ENCODE data around the gene HJURP.

HJURP gene

DNA sequence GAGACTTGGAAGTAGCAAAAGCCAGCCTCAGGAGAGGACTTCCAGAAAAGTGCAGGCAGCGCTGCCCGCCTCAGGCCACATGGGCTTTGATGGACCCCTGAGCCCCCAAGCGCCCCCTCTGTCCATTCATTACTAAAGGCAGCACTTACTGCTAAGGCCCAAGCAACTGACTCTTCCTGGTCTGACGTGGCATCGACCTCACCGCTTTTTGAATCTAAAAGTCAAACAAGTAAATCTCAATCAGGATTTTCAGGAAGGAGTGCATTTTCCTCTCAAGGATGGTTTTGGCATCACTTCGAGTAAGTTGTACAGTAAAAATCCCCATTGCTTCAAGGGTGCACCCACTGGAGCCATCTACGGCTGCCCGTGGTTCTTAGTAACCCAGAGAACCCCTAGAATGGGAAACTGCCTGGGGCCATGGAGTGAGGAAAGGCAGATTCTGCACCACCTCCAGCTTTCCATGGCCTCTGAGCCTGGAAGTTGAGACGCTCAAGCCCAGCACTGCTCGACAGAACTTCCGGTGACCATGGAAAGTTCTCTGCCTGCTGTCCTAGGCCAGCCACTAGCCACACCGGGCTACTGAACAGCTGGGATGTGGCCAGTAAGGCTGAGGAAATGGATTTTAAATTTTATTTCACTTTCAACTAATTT lies 7.0 kb downstream of the HJURP start:
- no peak for DNase-seq (ENCODE audit: low spot score)

DNA sequence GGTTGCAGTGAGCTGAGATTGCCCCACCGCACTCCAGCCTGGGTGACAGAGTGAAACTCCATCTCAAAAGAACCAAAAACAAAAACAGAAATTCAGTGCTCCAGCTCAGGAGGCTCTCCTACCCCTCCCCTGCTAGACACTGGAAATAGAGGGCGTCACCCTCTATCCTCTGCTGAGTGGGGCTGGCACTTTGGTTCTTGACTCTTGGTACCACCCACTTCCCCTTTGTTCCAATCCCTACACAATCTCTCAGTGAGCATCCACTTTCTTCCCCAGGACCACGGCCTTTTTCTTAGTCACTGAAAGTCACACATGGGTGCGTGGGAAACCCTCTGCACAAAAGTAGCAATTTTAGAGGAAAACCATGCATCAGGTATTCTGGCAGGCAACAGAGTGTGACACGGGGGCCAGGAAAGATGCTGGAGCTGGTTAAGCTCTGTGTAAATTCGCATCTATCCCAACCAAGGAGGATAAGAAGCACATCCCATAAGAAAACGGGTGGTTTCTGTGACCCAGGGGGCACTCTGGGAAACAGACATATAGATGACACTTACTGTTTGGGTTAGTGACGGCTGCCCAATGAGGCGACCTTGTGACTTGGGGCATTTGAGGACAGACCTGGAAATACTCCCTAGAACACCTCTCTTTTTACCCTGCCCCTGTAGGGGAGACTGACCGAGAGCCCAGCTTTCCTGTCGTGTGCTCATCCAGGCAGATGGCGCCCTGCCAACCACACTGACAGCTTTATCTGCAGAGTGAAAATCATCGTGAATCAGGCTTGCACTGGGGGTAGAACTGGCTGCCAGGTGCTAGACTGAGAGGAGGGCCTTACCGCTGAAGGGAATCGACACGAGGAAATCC lies 7.7 kb downstream of the HJURP start:
- no peak for DNase-seq (ENCODE audit: low spot score)

DNA sequence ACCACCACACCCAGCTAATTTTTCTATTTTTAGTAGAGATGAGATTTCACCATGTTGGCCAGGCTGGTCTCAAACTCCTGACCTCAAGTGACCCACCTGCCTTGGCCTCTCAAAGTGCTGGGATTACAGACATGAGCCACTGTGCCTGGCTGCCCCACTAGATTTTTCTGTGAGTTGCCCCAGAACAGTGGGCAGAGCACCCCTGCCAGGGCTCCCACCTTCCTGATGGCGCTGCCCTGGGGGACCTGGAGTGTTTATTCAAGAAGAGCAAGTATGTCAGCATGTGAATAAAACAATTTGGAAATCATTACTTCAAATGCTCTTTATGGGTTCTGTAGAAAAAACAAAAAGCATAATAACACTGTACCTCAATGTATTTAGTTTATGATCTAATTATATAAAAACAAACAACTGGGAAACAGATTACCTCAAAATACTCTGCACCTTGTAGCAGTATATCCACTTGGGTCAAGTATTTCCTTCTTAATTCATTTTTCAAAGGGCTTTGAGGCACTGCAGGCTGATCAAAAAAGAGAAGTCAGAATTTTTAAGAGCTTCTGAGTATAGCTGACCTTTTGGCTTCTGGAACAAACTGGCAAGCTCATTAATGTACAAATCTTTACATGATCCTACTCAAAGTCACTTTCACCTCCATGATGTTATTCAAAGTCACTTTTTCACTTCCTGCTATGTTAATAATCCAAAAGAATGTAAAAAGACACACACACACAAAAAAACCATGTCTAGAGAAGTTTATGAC lies 8.9 kb downstream of the HJURP start:
- no peak for DNase-seq (ENCODE audit: low spot score)

DNA sequence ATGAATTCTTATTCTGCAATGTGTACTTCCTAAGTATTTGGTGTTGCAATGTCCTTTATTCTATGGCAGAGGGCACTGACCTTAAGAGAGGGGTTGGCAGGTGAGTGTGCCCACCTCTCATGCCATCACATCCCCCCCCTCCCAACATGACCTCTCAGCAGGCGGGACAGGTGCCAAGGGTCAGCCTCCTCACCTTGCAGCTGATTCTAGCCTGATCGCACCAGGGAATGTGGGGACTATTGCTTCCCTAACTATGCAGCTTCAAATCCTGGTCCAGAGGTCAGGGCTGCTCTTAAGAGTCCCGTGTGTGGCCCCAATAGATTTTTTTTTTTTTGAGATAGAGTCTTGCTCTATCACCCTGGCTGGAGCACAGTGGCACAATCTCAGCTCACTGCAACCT lies 9.5 kb downstream of the HJURP start:
- DNase-seq (ENCODE audit: low spot score) = no peak

DNA sequence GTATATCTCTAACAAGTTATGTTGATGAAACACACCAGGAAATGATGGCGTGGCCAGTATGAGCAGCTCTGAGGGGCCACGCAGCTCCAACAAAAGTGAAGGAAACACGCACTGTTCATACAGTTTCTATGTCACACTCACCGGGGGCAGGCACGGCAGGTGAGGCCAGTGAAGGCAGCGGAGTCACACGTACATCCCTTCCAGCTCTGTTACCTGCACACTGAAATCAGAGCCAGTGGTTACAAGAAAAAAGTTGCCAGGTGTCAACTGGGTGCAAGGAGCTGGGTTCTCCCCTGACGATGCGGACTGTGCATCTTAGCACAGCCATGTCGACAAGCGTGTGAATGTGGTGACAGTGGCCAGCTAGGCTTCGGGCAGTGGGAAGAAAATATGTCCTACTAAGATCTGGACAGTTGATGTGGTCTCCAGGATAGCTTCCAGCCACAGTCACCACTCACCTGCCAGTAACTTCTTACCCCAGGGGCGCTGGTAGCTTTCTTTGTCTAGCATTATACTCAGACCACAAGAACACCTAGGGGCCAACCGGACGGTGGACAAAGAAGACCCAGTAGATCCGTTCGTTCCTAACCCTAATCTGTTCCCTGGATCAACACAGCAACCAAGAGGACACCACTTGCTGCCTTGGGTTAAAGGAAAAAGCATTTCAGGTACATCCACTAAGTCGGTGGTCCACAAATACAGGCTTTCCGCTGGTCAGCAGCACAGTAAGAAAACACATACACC lies 10.1 kb downstream of the HJURP start:
- DNase-seq (ENCODE audit: low spot score) = no peak

DNA sequence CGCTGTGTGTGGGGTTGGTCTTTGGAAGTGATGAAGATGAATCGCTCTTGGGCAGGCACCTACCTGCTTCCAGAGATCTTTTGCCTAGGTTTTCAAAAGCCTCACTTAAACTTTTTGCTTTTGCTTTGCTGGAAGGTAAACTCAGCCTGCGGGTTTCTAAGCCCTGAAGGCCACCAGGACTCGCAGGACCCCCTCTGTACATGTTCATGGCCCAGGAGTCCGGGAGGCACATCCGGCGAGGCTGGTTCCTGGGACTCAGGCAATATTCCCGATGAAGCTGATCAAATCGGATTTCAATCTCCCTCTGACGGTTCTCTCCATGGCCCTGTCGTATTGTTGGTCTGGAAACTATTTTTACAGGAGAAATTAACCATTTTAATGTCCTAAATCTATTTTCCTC lies 13.2 kb downstream of the HJURP start:
- DNase-seq (ENCODE audit: low spot score) = no peak

DNA sequence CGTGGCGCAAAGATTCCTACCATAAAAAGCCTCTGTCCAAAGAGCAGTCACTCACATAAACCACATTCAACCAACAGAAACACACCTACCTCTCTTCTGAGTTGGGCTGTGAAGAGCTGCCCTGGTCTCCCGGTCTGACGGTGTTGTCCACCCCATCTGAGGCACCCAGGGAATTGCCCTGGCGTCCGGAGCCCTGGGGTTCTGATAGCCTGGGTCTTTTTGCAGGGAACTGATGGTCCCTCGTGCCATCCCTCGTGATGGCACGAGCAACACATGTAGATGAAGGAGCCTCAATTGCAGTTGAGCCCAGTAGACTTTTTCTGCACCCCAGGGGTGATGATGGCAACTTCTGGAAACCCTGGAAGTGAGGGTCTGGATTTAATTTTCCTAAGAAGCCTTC lies 13.8 kb downstream of the HJURP start:
- DNase-seq (ENCODE audit: low spot score) = no peak

DNA sequence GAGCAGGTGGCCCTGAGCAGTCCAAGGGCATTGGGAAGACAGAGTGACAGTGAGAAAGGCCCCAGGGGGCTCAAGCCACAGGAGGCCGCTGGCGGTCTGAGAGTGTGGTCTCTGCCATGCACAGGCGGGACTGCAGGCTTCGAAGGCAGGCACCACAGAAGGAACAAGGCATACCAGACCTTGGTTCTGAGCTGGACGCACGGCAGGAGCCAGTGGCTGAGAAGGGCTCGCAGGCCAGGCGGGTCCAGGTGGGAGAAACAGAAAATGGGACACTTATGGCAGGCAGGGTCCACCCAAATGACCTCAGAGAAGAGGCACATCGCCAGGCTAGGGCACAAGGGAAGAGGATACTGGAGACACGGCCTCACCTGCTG lies 14.9 kb downstream of the HJURP start:
- no peak for DNase-seq (ENCODE audit: low spot score)

DNA sequence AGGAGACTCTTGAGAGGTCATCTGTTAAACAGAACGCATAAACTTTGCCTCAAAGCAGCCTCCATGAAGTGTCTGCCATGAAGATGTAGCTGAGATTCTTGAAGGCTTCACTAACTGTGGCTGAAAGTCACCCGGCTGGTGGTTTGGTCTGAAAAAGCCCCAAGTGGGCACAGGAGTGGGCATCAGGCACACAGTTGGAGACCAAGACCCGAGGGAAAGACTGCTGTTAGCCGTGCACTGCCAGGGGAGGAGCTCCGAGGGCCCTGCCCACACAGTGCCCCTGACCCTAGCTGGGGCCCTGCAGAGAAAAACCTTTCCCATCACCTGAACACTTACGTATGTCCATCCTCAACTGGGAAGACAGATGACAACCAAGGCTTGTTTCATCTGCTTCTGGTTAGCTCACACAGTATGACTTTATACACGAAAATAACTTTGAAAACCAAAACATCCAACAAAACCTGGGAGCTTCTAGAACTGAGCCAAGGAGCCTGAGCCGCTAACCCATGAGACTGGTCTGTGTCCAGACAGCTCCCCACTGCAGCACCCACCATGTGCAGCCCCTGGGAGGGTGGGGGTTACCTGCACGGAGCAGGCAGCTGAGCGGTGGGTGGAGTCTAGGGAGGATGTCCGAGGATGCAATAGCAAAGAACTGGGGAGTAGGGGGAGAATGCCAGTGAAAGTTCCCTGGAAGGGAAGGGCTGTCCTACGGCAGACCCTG lies 15.4 kb downstream of the HJURP start:
- no peak for DNase-seq (ENCODE audit: low spot score)

DNA sequence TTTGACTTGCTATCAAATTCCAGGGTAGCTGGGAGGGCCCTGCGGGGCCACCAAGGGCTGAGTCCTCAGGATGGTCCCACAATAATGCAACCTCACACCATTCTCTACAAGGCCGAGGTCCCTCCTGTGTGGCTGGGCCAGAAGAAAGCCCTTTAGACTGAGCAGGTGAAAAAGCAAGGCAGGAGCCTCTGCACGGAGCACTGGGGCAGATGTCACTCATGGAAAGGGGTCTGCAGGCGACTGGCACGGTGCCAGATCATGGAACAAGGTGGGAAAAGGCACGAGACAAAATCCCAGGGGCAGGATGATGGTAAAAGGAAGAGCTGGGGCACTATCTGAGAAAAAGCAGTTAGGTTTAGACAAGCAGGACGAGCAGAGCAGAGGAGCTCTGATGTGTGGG lies 16.1 kb downstream of the HJURP start:
- DNase-seq (ENCODE audit: low spot score) = no peak

DNA sequence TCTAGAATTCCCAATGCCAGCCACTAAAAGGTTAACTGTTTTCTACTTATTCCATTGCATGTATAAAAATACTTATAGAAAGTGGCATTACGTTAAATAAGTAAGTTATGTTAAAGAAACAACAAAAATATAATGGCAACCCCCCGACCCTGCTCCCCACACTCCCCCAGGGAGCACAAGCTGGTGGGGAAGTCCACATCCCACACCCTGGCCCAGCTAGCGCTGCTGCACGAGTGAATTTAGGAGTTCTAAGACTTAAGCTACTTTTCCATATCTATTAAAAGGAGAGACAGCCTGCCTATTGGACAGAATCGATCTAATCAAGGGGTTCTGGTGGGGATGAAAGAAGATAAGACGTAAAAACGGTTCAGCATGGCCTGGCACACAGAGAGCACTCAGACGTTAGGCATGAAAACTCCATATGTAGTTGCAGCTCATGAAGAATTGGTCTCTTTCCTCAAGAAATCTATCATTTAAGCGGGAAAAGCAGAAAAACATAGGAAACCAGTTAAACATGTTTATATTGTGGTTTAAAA lies 16.6 kb downstream of the HJURP start:
- no peak for DNase-seq (ENCODE audit: low spot score)

DNA sequence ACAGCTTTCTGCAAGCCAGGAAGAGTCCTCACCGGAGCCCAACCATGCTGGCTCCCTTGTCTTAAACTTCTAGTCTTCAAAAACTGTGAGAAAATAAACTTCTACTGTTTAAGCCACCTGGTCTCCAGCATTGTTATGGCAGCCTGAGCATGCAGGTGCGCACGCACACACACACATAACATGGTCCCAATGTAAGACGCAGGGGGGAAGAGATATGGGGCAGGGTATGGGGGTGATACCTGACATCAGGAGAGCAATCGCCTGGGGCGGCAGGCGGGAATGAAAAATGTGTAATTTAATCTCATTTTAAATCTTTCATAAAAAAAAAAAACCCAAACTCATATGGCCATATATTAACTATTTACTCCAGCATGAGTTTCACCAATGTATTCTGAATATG lies 18.0 kb downstream of the HJURP start:
- DNase-seq (ENCODE audit: low spot score) = no peak

DNA sequence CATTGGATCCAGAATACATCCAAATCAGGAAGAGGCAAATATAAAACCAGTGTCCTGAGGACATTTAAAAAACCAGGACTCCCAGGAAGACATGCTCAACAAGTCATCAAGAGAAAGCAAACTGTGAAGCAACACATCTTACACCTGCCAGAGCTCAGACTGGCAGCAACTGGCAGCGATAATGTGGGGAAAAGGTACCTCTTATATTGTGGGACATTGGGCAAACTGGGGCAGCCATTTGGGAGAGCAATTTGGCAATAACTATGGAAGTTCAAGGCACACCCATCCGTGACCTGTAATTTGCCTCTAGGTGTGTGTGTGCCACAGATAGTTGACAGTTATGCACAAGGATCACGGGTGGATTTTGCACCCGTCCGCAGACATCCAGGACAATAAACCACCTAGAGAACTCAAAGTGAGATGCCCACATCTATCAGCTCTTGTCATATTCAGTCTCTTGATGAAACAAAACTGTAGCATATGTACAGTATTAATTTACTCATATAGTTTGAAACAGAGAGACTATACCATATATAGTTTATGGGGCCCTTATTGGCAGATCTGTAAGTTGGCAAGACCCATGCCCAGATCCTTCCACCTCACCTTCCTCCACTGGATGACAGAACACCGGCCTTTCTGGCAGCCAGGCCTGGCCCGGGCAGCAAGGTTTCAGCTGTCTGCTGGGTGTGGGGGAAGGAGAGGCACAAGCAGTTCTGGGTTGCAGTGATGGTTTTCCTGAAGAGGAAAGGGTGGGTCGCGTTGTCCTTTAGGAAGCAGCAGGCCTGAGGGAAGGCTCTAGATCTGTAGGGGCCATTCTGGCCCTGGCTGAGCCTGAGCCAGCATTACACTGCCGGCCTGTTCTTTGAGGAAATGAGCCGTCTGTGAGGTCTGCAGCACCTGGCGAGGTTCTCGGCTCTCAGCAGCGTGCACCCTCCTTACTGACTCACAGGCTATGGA lies 18.8 kb downstream of the HJURP start:
- no peak for DNase-seq (ENCODE audit: low spot score)

DNA sequence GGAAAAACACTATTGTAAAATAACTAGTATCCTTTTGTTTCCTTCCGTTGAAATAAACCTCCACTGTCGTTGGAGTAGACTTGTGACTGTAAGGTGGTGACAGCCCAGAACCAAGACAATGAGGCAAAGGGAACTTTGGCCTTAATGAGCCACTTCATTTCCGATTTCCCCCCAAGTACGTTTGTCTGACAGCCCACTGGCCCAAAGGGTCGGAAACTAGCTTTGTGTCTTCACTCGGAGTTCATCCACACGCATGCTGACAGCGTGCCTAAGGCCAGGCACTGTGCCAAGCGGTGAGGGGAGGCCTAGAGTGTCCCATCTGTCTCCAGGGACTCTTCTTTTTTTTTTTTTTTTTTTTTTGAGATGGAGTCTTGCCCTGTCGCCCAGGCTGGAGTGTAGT lies 21.0 kb downstream of the HJURP start:
- no peak for DNase-seq (ENCODE audit: low spot score)

DNA sequence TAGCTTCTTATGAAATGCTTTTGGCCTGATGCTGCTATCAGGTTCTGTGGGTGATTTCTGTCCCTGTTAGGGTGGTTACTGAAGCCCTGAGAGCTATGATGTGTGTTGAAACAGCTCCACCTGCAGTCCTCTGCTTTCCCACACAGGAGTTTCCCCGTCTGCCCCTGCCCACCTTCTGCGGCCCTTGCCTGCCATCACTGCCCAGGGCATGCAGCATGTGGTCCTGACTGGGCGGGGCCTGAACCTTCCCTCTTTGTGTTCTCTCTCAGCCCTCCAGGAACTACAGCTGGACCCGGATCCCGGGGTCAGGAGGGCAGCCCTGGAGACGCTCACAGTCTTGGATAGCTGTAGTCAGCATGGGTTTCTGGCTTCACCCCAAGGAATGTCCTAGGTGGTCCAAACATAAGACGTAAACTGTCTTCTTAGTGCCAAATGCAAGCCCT lies 21.4 kb downstream of the HJURP start:
- peak; percentile 59 for DNase-seq (ENCODE audit: low spot score)

DNA sequence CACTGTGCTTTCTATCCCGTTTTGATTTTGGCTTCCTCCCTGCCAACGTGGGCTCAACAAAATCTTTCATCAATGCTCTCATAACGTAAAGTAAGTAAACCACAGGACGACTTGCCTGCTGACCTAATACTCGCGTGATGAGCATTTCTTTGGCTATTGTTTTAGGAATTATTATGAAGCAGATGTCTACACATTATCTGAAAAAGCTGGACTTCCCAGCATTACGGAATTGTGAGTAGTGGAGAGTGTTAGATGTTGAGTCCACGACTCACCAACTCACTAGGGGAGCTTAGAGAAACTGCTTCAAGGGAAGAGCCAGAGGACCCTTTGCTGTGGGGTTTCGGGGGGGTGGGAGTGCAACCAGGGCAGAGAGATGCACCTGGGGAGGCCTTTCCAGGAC lies 21.9 kb downstream of the HJURP start:
- no peak for DNase-seq (ENCODE audit: low spot score)

DNA sequence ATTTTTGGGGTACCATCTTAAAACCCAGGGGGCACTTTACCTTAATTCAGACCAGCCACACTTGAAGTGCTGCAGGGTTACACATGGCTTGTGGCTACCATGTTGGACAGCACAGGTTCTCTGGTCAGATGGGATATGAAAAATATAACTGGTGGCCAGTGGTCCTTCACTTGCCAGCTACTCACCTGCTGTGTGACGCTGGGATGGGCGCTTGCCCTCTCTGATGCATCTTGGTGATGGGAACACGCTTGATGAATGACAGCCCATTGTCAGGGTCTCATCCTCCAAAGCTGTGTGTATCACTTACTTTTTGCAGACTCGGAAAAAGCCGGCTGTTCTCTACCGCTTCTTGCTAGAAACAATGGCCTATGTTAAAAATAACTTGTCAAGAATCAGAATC lies 22.5 kb downstream of the HJURP start:
- no peak for DNase-seq (ENCODE audit: low spot score)

DNA sequence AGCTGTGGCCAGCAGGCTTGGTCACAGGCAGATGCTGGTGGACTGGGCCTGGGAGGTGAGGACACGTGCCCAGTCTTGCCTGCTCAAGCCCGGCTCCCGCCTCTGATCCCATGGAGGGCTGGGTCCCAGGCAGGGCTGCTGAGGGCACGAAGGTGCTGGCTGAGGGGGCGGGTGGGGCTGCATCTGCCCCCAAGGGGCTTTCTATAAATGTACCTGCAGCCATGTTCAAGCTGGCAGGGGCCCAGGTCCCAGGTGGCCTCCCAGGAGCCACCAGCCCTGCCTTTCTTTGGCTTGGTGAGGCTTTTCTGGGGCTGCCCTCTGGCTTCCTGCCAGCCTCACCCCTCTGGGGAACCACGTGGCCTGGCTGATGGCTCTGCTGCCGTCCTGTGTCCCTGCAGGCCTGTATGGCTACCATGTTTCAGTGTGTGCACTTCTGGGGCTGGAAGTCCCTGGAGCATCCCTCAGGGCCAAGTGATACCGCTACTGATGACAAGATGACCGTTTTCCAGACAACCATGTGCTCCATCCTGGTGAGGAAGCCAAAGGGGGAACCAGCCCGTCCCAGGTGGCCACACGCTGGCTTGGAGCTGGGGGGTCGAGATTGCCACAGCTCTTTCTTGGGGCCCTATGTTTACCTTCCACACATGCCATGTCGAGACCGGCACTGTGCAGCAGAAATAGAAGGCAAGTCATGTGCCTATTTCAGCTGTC lies 23.2 kb downstream of the HJURP start:
- DNase-seq (ENCODE audit: low spot score) = no peak

DNA sequence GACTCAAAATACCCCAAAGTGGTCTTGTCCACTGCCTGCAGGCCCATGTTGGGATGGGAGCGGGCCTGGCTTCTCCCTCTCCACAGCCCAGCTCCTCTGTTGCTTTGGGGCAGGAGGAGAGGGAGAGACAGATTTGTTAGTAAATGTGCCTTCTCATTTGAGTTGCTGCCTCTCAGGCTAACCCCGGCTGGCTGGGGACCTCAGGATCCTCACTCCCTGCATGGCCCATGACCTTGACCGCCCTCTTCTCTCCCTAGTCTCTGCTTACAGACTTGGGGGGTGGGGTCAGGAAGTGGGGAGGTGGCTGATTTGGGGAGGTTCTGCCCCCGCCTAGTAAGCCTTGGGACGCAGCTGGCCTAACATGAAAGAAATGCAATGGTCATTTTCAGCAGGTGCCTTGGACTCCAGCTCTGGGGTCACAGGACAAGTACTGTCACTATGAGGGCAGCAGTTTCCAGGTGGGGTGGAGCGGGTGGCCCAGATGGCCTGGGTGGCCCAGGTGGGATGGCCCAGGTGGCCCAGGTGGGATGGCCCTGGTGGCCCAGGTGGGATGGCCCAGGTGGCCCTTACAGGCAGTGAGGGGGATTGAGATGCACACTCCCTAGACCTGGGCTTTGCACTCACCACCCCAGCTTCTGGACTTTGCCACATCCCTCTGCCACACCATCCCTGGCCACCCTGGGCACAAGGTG lies 24.1 kb downstream of the HJURP start:
- no peak for DNase-seq (ENCODE audit: low spot score)

Data from kidney capillary endothelial cell (primary cell).